Common myeloid progenitor, CD34-positive (primary cell): ENCODE measurements around the gene PPP2R2B.
A peak's percentile ranks its signal among the peaks of the same experiment; 100 is the strongest.

ENCODE experiments used
- CTCF ChIA-PET: fragments of 350-600 bp; sonication (Branson Sonifier 250); formaldehyde crosslinking; loops from one replicate; lab custom pipeline; 2021; ENCODE audit warnings: antibody characterized with exemption; lab: Charles Lee
- POLR2A ChIA-PET: fragments of 350-600 bp; sonication (Branson Sonifier 250); formaldehyde crosslinking; loops from one replicate; lab custom pipeline; 2021; ENCODE audit warnings: antibody characterized with exemption; lab: Charles Lee
- DNase-seq, 3 donors: peaks; one replicate each; pipeline versions ENCODE4 v3.0.0 to v3.0.0-alpha.2; 2013
- H3K27ac ChIP-seq, 2 experiments: 1 replicate in 1 of 2; 2 replicates in 1 of 2; pipeline ENCODE4 v1.7.0; 2013; ENCODE audit warnings: inconsistent platforms in 2 of 2, low read length in 2 of 2, mild to moderate bottlenecking in 2 of 2, low read depth in 1 of 2, moderate library complexity in 1 of 2; ENCODE audit not compliant: severe bottlenecking in 2 of 2, insufficient read depth in 1 of 2, poor library complexity in 1 of 2
- H3K27me3 ChIP-seq, 5 experiments: replicated peaks in 2 of 5; 1 replicate in 3 of 5; 2 replicates in 2 of 5; pipeline versions ENCODE4 v1.6.1 to v1.7.0; 2013; ENCODE audit warnings: low read length in 4 of 5, mild to moderate bottlenecking in 2 of 5, moderate library complexity in 2 of 5, inconsistent platforms in 1 of 5; ENCODE audit not compliant: insufficient read depth in 5 of 5, control insufficient read depth in 4 of 5
- H3K36me3 ChIP-seq, 4 experiments: 1 replicate in 2 of 4; 2 replicates in 2 of 4; pipeline versions ENCODE4 v1.6.1 to v1.7.0; 2013; ENCODE audit warnings: low read length in 3 of 4, control low read depth in 1 of 4, mild to moderate bottlenecking in 1 of 4; ENCODE audit not compliant: control insufficient read depth in 4 of 4, insufficient read depth in 4 of 4
- H3K4me1 ChIP-seq, 4 experiments: 1 replicate in 3 of 4; 2 replicates in 1 of 4; pipeline versions ENCODE4 v1.6.1 to v1.7.1; 2013; ENCODE audit warnings: low read length in 3 of 4, mild to moderate bottlenecking in 3 of 4, control low read depth in 1 of 4, inconsistent platforms in 1 of 4, moderate library complexity in 1 of 4; ENCODE audit not compliant: control insufficient read depth in 4 of 4, insufficient read depth in 4 of 4; ENCODE audit errors: control extremely low read depth in 1 of 4
- H3K4me3 ChIP-seq, 7 experiments: 1 replicate in 4 of 7; 2 replicates in 3 of 7; pipeline versions ENCODE4 v1.5.1 to v1.7.0; 2013; ENCODE audit warnings: mild to moderate bottlenecking in 7 of 7, low read length in 6 of 7, moderate library complexity in 6 of 7, inconsistent platforms in 2 of 7, low read depth in 2 of 7, control low read depth in 1 of 7; ENCODE audit not compliant: insufficient read depth in 4 of 7, control insufficient read depth in 1 of 7; ENCODE audit errors: extremely low read depth in 1 of 7
- H3K9me3 ChIP-seq, 5 experiments: 1 replicate in 4 of 5; 2 replicates in 1 of 5; pipeline versions ENCODE4 v1.6.1 to v1.7.1; 2013; ENCODE audit warnings: low read length in 4 of 5, mild to moderate bottlenecking in 2 of 5, inconsistent platforms in 1 of 5, low read depth in 1 of 5, moderate library complexity in 1 of 5; ENCODE audit not compliant: control insufficient read depth in 4 of 5, insufficient read depth in 2 of 5; ENCODE audit errors: control extremely low read depth in 1 of 5
- WGBS: methylation state at CpG from one replicate; pipeline ENCODE4 v1.1.5; 2013; ENCODE audit not compliant: insufficient coverage; 5-methylcytosine and 5-hydroxymethylcytosine counted together

Gene PPP2R2B

GRCh38 chr5:146669656-146670055 is 208.9 kb downstream of the PPP2R2B start:
- no peak overlapping the region for H3K4me3 ChIP-seq
- CTCF ChIA-PET, result interaction anchor here (12.6 kb wide), 1 partner anchor 295 kb away, joined by 127 read pairs; no protein-coding TSS in a partner anchor
- no peak overlapping the region for H3K27ac ChIP-seq
- no peaks in the 10 kb centered on the region for H3K9me3 ChIP-seq
- POLR2A ChIA-PET, result no interaction called here
- H3K4me1 ChIP-seq, result peaks cover 0 to 12% (median 2%) of the 10 kb centered on the region in 4 experiments
- WGBS, result 80% methylated on average over 1 of the region's 3 CpGs
- no peak for DNase-seq
- H3K36me3 ChIP-seq, result no peaks in the 10 kb centered on the region
- no peaks in the 10 kb centered on the region for H3K27me3 ChIP-seq

GRCh38 chr5:146667633-146668272 is 210.8 kb downstream of the PPP2R2B start:
- Histone ChIP-seq H3K9me3 (no peaks in the 10 kb centered on the region), H3K4me3 (no peak overlapping the region), H3K36me3 (no peaks in the 10 kb centered on the region), H3K27me3 (no peaks in the 10 kb centered on the region), H3K4me1 (peaks cover 0 to 12% (median 2%) of the 10 kb centered on the region in 4 experiments), H3K27ac (no peak overlapping the region)
- ChIA-PET CTCF (interaction anchor here (12.6 kb wide), 1 partner anchor 296 kb away, joined by 127 read pairs; no protein-coding TSS in a partner anchor), POLR2A (no interaction called here)
- DNase-seq, result no peak
- 88% methylated on average over 2 of the region's 4 CpGs for WGBS

GRCh38 chr5:146662229-146662628 is 216.3 kb downstream of the PPP2R2B start:
- POLR2A ChIA-PET, result no interaction called here
- Histone ChIP-seq H3K27me3 (peaks cover 0 to 2% (median 0%) of the 10 kb centered on the region in 5 experiments), H3K27ac (no peak overlapping the region), H3K4me3 (no peak overlapping the region), H3K36me3 (no peaks in the 10 kb centered on the region), H3K4me1 (no peaks in the 10 kb centered on the region), H3K9me3 (no peaks in the 10 kb centered on the region)
- CTCF ChIA-PET, result interaction anchor here (0.9 to 12.6 kb wide), 7 partner anchors 10 to 302 kb away, joined by 3 to 127 read pairs (median 4); no protein-coding TSS in a partner anchor
- DNase-seq, result peak; percentile 31 to 63 (median 62)
- 86% methylated on average over 1 of the region's 1 CpG for WGBS

GRCh38 chr5:146660376-146660960 is 218.1 kb downstream of the PPP2R2B start:
- 86% methylated on average over 1 of the region's 3 CpGs for WGBS

GRCh38 chr5:146659961-146660360 is 218.6 kb downstream of the PPP2R2B start:
- Histone ChIP-seq H3K27me3 (peaks cover 0 to 2% (median 0%) of the 10 kb centered on the region in 5 experiments), H3K4me1 (no peaks in the 10 kb centered on the region), H3K27ac (no peak overlapping the region), H3K9me3 (no peaks in the 10 kb centered on the region), H3K4me3 (no peak overlapping the region), H3K36me3 (no peaks in the 10 kb centered on the region)
- 100% methylated on average over 1 of the region's 3 CpGs for WGBS
- no peak for DNase-seq
- ChIA-PET POLR2A (no interaction called here), CTCF (interaction anchor here (1.0 to 12.6 kb wide), 2 partner anchors 231 to 304 kb away, joined by 3 to 127 read pairs; no protein-coding TSS in a partner anchor)

More at GRCh38 chr5:146660376-146660960, 218.1 kb downstream of the PPP2R2B start:
- POLR2A ChIA-PET, result no interaction called here
- Histone ChIP-seq H3K4me3 (no peak overlapping the region), H3K9me3 (no peaks in the 10 kb centered on the region), H3K27ac (no peak overlapping the region), H3K27me3 (peaks cover 0 to 2% (median 0%) of the 10 kb centered on the region in 5 experiments), H3K36me3 (no peaks in the 10 kb centered on the region), H3K4me1 (no peaks in the 10 kb centered on the region)
- CTCF ChIA-PET, result interaction anchor here (1.0 to 12.6 kb wide), 2 partner anchors 232 to 304 kb away, joined by 3 to 127 read pairs; no protein-coding TSS in a partner anchor
- no peak for DNase-seq

GRCh38 chr5:146656703-146657102 is 221.9 kb downstream of the PPP2R2B start:
- POLR2A ChIA-PET, result interaction anchor here (0.6 kb wide), 1 partner anchor 1547 kb away, joined by 3 read pairs; no protein-coding TSS in a partner anchor
- CTCF ChIA-PET, result interaction anchor here (1.4 to 1.6 kb wide), 2 partner anchors 11 to 309 kb away, joined by 3 to 7 read pairs; no protein-coding TSS in a partner anchor
- H3K27ac ChIP-seq, result no peak overlapping the region
- peaks cover 0 to 3% (median 0%) of the 10 kb centered on the region in 4 experiments for H3K4me1 ChIP-seq
- peaks cover 0 to 2% (median 0%) of the 10 kb centered on the region in 5 experiments for H3K27me3 ChIP-seq
- no peak overlapping the region for H3K4me3 ChIP-seq
- H3K36me3 ChIP-seq, result no peaks in the 10 kb centered on the region
- no peaks in the 10 kb centered on the region for H3K9me3 ChIP-seq
- no peak for DNase-seq
- WGBS, result 93% methylated on average over 5 of the region's 7 CpGs
